GM19467 (cell line): ENCODE data around the gene SP1.
"Not testable (repeated sequence)": the region's sequence is repeated elsewhere in the genome, so short reads cannot be mapped to it uniquely, and the experiment has no call there.

Experiments used
- ATAC-seq: cut with Tn5 transposase; IDR thresholded peaks from one replicate; pipeline ENCODE4 v1.9.1; 2021; ENCODE audit warnings: mild to moderate bottlenecking, moderate library complexity; ENCODE audit not compliant: unreplicated experiment

SP1 gene

GRCh38 chr12:53380104-53380793 is at the start of gene SP1:
SP1 (plus strand) TSS chr12:53380176; CDS start chr12:53380292, 116 bp downstream.
- ATAC-seq = peak; percentile 30

DNA sequence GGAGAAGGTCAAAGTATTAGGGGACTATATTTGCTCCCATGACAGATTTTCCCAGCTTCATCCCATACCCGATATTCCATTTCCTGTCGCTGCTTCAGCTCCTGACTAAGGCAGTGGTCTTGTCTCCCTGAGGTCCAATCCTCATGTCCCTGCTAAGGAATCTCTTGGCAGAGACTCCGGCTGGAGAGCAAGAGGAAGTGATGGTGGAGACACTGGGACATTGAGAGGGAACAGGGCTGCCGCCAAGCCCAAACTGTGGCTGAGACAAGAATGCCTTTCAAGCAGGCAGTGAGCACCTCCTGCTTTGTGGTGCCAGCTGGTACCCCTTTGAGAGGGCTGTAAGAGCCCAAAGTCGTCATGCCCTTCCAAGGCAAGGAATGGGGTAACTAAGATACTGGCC is 49.3 kb upstream of the SP1 start:
- no peak for ATAC-seq

- not testable (repeated sequence) for ATAC-seq
Observed at GRCh38 chr12:53332339-53332738, 47.6 kb upstream of the SP1 start.

- ATAC-seq = no peak
Observed at GRCh38 chr12:53332744-53333143, 47.2 kb upstream of the SP1 start.

- ATAC-seq = no peak
Observed at GRCh38 chr12:53333289-53333688, 46.7 kb upstream of the SP1 start.

DNA sequence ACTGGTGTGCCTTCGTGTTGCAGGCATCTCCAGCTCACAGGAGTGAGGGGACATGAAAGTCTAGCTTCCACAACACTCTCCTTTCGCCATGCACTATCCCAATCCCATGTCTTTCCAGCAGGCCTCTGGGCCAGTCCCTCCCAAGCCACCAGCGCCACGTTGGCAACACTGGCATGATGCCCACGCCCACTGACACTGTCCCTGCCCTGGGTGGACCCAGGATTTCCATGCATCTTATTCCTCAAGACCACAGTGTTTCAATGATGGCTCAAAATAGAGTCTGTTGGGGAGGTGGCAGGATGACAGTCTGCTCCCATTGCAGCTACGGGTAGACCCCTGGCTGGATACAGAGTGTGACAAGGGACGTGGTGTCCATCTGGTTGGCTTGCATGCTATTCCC is 46.1 kb upstream of the SP1 start:
- ATAC-seq = no peak

DNA sequence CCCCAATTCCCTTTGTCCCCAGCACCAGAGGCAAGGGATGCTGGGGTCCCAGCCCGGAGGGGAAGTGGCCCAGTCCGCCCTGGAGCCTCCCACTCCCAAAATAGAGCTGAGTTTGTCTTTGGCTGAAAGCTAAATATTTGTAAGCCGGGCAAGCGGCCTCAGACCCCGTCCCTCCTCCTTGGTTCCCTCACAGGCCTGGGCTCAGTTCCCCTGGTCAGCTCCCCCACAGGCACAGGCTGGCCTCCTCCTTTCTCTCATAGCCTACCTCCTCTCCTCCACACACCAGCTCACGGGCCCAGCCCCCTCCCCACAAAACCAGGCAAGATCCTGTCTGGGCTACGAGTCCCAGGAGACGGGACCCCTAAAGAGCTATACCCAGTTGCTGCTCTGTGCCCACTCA is 45.2 kb upstream of the SP1 start:
- ATAC-seq = no peak

DNA sequence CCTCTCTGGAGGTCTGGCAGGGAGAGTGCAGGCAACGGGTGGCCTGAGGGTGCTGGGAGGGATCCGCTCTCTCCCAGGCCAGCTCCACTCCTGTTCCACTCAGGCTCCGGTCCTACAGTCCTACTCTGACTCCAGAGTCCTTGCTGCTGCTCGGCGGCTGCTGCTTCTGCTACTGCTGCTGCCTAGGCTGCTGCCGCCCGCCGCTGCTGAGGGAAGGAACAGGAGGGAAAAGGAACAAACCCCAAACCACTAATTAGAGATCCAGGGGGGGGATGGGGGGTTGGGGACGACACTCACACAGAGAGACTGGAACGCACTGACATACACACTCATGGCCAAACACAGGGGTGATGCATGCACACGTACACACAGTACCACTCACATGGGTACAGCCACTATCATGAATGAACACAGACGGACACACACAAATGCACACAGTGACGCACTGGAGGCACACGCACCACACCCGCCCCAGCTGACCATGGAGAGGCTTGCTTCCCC is 43.7 kb upstream of the SP1 start, which contains the start of gene SP7:
SP7 (minus strand) TSS at position 174 of the 501 bp plus-strand sequence. CDS start 708 bp downstream, outside the sequence.
- ATAC-seq = no peak

GRCh38 chr12:53338017-53338416 is 42.0 kb upstream of the SP1 start:
- no peak for ATAC-seq

DNA sequence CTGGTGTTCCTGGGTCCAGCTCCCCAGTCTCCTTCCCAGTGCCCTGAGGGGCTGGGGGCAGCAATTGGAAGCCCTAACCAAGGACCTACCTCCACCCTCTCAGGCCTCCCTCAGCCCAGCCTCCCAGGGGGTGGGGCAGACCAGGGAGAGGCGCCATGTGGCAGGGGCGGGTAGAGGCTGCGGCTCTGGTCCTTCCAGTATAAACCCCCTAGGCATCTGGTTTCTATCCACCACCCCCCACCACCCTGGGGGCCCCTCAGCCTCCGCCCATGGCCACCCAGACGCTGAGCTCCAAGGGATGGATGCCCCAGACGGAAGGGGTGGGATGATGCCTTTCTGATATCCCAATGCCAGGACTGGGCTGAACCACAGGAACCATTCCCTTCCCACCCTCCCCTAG is 41.1 kb upstream of the SP1 start:
- no peak for ATAC-seq

DNA sequence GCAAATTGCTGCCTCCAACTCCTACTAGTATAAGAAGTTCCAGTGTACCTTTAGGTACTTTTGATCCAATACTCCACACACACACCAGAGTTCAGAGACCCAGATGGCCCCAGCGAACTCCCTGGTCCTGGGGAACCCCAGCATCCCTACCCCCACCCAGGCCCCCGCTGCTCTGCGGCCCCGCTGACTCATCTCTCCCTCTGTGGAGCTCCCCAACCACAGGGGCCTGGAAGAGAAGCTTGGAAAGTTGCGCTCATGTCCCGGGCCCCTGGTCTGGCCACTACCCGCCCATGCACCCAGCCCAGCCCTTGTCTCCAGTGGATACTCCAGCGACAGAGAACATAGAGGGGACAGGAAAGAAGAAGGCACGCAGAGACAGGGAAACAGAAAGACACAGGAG is 39.6 kb upstream of the SP1 start:
- no peak for ATAC-seq

DNA sequence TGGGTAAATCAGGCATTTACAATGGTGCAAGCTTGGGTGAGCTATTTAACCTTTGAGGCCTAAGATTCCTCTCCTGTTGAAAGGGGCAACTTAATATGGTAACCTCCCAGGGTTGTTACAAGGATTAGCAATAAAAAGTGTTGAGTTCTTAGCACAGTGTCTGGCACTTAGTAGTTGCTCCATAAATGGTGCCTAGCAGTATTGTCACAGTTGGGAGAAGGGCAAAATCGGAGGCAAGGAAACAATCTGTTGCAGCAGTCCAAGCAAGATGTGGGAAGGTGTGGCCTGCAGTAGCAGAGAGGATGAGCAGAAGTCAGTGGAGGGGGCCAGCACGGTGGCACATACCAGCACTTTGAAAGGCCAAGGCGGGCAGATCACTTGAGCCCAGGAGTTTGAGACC is 36.5 kb upstream of the SP1 start:
- ATAC-seq = no peak

DNA sequence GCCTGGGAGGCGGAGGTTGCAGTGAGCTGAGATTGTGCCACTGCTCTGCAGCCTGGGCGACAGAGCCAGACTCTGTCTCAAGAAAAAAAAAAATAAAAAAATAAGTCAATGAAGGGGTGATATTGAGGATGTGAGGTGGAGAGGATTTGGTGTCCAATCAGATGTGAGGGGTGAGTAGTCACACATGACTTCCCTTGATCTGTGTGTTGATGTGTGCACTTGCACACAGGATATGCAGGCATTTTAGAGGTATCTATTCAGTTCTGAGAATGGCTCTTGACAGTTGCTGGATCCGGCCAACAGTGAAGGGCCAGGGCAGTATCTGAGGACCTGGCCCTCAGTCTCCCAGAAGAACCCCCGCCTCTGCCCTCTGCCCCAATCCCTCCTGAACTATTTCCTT is 36.0 kb upstream of the SP1 start:
- no peak for ATAC-seq

DNA sequence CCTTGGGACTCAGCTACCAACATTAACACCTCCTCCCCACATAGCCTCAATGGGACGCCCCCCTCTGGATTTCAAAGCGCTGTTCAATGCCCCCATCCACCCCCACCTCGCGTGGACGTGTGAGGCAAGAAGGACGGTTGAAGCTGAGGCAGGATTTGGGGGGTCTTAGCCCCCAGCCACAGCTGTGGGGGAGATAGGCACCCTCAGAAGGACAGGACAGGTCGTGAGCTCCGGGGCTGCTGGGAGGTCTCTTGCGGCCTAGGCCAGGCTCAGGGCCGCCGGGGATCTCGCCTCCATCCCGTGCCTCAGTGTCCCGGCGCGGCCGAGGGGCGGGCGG is 35.5 kb upstream of the SP1 start:
- no peak for ATAC-seq

GRCh38 chr12:53344824-53345485 is 35.0 kb upstream of the SP1 start:
- no peak for ATAC-seq

- ATAC-seq = no peak
Observed at GRCh38 chr12:53345486-53346188, 34.3 kb upstream of the SP1 start.

- ATAC-seq = no peak
Observed at GRCh38 chr12:53346491-53346890, 33.5 kb upstream of the SP1 start.

- ATAC-seq = no peak
Observed at GRCh38 chr12:53347905-53348304, 32.1 kb upstream of the SP1 start.

DNA sequence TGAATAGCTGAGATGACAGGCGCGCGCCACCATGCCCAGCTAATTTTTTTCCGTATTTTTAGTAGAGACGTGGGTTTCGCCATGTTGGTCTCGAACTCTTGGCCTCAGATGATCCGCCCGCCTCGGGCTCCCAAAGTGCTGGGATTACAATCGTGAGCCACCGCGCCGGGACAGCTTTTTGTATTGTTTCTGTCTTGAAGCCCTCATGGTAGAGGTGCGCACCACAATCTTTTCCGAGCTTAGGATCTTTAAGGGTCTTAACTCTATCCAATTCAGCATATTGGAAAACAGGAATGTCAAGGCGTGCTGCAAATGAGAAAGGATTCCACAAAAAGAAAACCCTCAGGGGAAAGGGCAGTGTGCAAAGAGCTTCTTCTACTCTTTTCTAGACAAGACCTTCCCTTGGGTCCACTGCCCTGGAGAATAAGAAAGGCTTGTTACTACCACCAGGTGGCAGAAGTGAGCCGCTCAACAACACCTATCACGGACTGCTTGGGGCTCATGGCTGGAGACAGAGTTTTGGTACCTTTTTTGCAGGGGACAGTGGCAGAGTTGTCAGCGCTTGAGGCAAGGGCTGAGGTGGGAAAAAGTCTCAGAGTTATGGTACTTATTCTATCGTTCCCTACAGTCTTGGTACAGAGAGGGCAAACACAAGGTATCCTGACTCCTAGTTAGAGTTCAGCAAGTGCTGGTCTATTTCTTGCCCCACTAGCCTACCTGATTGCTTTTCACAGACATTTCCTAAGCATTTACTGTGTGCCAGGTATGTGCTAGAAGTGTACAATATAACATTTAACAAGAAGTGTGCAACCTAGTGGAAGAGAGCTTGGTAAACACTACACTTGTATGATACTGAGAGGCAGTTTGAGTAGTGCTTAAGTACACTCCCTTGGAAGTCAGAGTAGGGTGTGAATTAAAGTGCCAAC is 27.4 kb upstream of the SP1 start:
- no peak for ATAC-seq

- no peak for ATAC-seq
Observed at GRCh38 chr12:53353257-53353655, 26.7 kb upstream of the SP1 start.

DNA sequence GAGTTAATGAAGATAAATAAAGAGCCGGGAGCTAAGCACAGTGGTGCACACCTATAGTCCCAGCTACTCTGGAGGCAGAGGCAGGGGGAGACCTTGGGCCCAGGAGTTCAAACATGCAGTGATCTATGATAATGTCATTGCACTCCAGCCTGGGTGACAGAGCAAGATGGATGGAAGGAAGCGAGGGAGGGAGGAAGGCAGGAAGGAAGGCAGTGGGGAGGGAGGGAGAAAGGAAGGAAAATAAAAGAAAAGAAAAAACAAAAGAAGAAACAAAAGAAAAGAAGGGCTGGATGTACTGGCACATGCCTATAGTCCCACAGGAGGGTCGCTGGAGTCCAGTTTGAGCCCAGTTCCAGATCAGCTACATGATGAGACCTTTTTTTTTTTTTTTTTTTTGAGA is 24.9 kb upstream of the SP1 start:
- ATAC-seq = no peak
